Measurements from ENCODE around the gene NHLRC1.

The NHLRC1 gene

GRCh38 chr6:18096423-18096822 is 26.1 kb downstream of the NHLRC1 start:
- POLR2A ChIA-PET: no interaction called here
- TF ChIP-seq, protein P1, sequence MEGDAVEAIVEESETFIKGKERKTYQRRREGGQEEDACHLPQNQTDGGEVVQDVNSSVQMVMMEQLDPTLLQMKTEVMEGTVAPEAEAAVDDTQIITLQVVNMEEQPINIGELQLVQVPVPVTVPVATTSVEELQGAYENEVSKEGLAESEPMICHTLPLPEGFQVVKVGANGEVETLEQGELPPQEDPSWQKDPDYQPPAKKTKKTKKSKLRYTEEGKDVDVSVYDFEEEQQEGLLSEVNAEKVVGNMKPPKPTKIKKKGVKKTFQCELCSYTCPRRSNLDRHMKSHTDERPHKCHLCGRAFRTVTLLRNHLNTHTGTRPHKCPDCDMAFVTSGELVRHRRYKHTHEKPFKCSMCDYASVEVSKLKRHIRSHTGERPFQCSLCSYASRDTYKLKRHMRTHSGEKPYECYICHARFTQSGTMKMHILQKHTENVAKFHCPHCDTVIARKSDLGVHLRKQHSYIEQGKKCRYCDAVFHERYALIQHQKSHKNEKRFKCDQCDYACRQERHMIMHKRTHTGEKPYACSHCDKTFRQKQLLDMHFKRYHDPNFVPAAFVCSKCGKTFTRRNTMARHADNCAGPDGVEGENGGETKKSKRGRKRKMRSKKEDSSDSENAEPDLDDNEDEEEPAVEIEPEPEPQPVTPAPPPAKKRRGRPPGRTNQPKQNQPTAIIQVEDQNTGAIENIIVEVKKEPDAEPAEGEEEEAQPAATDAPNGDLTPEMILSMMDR (IDR thresholded peaks at IDR 0.05; ENCODE audit: control extremely low read depth, extremely low read depth, low read depth, missing control alignments): no peak
- DNase-seq (ENCODE audit: extremely low spot score): no peak
- CTCF ChIA-PET: no interaction called here

DNA sequence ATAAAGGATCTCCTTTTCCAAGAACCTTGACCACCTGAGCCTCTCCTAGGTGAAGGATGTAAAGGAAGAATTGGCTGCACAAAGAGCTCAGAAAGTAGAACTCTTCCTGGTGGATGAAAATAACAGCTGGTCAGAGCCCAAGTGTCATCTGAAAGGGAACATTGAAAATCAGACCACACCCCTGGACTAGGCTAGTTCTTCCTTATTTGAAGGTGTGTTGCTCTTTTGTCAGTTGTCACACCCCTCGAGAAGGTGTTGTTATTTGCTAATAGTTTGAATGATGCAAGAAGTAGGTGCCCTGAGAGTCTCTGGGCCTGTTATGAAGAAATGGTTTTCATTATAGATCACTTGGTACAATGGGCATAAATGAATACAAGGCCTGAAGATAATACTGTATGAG is 31.1 kb downstream of the NHLRC1 start:
- no peak for DNase-seq (ENCODE audit: extremely low spot score)
- CTCF ChIA-PET: interaction anchor here (1.7 kb wide), 1 partner anchor 13 kb away, joined by 5 read pairs; no protein-coding TSS in a partner anchor
- POLR2A ChIA-PET: no interaction called here
- TF ChIP-seq, protein P1 (IDR thresholded peaks at IDR 0.05; ENCODE audit: control extremely low read depth, extremely low read depth, low read depth, missing control alignments): no peak

DNA sequence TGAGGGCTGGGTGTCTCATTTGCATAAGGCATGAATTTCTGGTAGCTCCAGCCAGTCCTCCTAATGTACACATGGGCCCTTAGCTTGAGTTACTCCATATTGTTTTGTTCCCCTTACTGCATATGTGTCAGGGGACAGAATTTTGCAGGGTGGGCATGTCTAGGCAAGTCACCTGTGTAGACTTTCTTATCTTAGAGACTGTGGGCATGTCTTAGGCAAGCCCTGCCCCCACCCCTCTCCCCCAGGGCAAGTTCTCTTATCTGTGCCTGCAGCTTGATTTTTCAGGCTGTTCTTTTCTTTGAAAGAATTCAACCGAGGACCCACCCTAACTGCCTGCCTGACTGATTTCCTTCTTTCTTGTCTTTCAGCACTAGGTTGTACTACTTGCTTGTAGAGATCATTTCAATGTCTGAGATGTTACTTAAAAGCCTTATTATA is 32.1 kb downstream of the NHLRC1 start:
- CTCF ChIA-PET: interaction anchor here (1.7 kb wide), 1 partner anchor 14 kb away, joined by 5 read pairs; no protein-coding TSS in a partner anchor
- TF ChIP-seq, protein P1 (IDR thresholded peaks at IDR 0.05; ENCODE audit: control extremely low read depth, extremely low read depth, low read depth, missing control alignments): no peak
- no peak for DNase-seq (ENCODE audit: extremely low spot score)
- POLR2A ChIA-PET: no interaction called here

DNA sequence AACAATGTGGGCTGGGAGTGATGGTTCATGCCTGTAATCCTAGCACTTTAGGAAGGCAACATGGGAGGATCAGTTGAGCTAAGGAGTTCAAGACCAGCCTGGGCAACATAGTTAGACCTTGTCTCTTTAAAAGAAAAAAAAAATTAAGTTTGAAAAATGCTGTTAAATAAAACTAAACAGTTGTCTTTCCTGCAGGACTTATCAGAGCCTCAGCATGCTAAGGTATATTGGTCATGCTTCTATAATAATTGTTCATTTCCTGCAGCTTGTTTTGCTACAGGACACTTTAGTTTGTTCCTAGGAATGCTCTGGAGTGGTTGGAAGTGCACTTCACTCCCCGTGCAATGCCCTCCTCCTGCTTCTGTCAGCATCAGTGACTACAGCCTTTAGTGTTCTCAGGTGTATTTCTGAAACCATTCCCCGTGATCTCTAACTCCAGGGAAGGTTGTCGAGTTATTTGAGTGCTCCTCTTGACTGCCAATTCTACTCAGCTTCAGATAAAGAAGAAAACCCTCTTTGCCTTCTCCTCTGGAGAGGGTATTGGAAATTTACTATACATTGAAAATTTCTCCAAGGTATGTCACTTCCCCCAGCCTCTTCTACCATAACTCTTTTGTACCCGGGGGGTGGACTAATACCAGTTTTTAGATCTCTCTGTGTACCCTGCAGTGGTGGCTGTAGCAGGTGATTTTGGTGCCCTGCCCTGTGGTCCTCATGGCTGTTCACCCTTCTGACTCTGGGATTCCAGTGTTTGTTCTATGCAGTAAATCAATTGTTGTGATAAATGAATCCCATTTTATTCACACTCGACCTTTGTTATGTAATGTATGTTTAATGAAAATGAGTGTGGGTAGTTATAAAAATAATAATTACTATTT is 33.8 kb downstream of the NHLRC1 start:
- CTCF ChIA-PET: interaction anchor here (0.8 to 1.7 kb wide), 2 partner anchors 10 to 13 kb away, joined by 3 to 4 read pairs; no protein-coding TSS in a partner anchor

GRCh38 chr6:18087396-18088165 is 34.9 kb downstream of the NHLRC1 start:
- TF ChIP-seq, protein P1 (IDR thresholded peaks at IDR 0.05; ENCODE audit: control extremely low read depth, extremely low read depth, low read depth, missing control alignments): no peak
- ChIA-PET CTCF (interaction anchor here (1.7 to 1.8 kb wide), 2 partner anchors 14 to 34 kb away, joined by 4 read pairs; partner anchors contain the start of gene NHLRC1), POLR2A (no interaction called here)
- no peak for DNase-seq (ENCODE audit: extremely low spot score)

More for the DNA sequence above, 33.8 kb downstream of the NHLRC1 start:
- POLR2A ChIA-PET: no interaction called here
- TF ChIP-seq, protein P1 (IDR thresholded peaks at IDR 0.05; ENCODE audit: control extremely low read depth, extremely low read depth, low read depth, missing control alignments): no peak
- DNase-seq (ENCODE audit: extremely low spot score): no peak

GRCh38 chr6:18081025-18081668 is 41.3 kb downstream of the NHLRC1 start:
- ChIA-PET CTCF (no interaction called here), POLR2A (no interaction called here)
- TF ChIP-seq, protein P1 (IDR thresholded peaks at IDR 0.05; ENCODE audit: control extremely low read depth, extremely low read depth, low read depth, missing control alignments): no peak
- DNase-seq (ENCODE audit: extremely low spot score): no peak

All from GM10248 (cell line).